NCI-H2107 treated with DMSO at 0.1 percent for 48 hours (cell line): Measurements from ENCODE around the gene JARID2.
"Not testable (repeated sequence)": the region's sequence is repeated elsewhere in the genome, so short reads cannot be mapped to it uniquely, and the experiment has no call there.

ENCODE experiments used
- DNase-seq: peaks from one replicate; lab custom pipeline; 2025; ENCODE audit not compliant: unreplicated experiment; lab: John Stamatoyannopoulos, UW

JARID2 gene

DNA sequence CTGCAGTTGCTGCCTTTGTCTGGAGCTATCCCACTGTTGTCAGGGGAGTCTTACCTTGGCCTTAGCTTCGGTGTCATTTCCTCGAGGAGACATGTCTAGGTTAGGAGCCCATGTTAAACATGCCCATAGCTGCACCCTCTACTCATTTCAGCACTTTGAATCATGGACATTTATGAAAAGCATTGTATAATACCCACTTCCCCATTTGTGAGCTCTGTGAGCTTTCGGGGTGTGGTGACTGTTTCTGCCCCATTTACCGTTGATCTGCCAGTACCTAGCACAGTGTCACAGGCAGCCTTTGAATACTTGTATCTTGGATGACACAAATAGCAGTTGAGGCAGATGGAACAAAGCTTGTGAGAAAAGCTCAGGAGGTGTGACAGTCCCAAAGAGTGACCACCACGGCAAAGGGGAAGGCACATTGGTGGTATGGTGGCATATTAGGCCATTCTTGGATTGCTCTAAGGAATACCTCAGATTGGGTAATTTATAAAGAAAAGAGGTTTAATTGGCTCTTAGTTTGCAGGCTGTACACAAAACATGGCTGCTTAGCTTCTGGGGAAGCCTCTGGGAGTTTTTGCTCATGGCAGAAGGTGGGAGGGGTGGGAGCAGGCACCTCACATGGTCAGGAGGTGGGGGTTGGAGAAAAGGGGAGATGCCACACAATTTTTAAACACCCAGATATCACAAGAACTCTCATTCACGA, 42.0 kb downstream of the JARID2 start:
- DNase-seq: no peak

DNA sequence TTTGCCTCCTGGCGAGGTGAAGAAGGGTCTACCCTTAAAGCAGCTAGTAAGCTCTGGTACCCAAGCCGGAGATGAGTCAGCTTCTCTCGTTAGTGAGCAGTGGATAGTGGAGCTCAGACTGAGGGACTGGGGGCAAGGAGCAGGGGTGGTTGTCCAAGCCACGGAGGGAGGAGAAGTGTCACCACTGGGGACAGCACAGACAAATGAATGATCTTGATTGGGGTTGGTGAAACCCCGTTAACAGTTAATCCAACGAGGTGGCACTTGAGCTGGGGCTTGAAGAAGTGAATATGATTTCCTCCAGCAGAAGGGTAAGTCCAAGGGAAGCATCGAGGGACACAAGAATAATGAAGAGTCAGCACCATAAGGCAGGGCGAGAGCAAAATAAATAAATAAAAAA, 43.0 kb downstream of the JARID2 start:
- no peak for DNase-seq

DNA sequence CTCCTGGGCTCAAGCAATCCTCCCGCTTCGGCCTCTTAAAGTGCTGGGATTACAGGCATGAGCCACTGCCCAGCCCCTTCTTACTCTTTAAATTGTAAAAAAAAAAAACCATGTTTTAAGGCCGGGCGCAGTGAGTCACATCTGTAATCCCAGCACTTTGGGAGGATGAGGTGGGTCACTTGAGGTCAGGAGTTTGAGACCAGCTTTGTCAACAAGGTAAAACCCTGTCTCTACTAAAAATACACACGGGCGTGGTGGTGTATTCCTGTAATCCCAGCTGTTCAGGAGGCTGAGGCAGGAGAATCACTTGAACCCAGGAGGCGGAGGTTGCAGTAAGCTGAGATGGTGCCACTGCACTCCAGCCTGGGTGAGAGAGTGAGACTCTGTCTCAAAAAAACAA, 43.6 kb downstream of the JARID2 start:
- not testable (repeated sequence) for DNase-seq

DNA sequence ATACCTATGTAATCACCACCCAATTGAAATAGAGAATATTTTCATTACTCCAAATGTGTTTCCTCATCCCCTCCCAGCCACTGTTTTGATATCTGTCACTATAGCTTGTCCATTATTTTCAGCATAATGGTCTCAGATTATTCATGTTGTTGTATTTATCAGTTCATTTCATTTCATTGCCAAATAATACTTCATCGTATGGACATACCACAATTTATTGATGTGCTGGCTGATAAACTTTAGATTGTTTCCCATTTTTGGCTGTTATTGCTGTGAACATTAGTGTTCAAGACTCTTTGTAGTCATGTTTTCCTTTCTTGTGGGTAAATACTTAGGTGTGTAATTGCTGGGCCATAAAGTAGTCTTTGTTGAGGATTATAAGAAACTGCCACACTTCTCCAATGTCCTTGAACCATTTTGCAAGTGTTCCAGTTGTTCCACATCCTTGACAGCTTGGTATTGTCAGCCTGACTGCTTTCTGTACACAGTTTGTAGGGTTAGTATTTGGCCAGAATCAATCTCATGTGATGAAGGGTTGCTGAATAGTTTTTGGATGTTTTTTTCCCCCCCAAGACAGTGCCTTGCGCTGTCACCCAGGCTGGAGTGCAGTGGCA, 44.3 kb downstream of the JARID2 start:
- no peak for DNase-seq

DNA sequence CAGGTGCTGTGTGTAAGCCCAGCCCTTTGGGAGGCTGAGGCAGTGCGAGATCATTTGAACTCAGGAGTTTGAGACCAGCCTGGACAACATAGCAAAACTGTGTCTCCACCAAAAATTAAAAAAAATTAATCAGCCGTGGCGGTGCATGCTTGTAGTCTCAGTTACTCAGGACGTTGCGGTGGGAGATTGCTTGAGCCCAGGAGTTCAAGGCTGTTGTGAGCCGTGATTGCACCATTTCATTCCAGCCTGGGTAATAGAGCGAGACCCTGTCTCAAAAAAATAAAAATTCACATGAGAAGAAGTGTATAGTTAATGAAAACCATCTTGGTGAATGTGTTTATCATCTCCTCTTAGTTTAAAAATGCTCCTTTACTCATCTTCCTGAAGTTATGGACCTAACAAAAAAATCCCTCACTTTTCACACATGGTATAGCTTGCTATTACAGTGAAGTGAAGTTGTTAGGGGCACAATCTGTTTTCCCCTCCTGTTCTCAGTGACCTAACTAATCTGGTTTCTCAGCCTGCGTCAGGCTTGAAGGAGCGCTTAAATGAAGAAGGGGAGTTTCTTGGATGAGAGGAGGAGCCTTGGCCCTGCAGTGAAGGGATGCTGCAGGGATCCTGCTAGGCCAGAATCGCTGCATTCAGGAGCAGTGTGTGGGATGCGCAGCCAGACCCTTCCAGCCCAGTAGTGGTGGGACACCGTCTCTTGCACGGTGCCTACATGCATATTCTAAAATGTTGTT, 45.3 kb downstream of the JARID2 start:
- DNase-seq: no peak

DNA sequence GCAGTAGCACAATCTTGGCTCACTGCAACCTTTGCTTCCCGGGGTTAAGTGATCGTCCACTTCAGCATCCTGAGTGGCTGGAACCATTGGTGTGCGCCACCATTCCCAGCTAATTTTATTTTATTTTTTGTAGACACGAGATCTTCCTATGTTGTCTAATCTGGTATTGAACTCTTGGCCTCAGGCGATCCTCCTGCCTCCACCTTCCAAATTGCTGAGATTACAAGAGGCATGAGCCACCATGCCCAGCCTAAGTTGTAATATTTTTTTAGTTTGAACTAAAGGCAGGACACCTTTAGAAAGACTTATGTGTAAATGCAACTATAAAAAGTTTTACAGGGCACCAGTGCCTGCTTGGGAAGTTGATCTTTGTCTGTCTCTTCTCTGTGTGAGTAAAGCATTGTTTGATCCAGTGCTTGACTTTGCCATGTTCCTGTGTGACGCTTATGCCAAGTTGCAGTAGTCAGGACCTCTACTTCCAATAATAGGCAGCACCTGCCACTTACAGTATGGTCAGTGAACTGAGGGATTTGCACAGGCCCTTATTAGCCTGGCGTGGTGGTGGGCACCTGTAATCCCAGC, 46.9 kb downstream of the JARID2 start:
- DNase-seq: no peak

DNA sequence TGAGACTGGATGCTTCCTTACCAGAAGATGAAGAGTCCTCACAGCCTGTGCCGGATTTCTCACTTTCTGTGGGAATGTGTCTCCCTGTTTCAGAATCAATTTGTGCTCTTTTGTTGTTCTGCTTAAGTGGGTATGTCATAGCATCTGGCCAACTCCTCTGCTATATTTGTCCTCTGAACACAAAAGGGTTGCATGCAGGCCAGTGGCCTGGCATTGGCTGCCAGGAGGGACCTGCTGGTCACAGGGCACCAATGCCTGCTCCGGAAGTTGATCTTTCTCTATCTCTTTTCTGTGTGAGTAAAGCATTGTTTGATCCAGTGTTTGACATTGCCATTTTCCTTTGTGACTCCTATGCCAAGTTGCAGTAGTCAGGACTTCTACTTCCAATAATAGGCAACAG, 47.8 kb downstream of the JARID2 start:
- no peak for DNase-seq

DNA sequence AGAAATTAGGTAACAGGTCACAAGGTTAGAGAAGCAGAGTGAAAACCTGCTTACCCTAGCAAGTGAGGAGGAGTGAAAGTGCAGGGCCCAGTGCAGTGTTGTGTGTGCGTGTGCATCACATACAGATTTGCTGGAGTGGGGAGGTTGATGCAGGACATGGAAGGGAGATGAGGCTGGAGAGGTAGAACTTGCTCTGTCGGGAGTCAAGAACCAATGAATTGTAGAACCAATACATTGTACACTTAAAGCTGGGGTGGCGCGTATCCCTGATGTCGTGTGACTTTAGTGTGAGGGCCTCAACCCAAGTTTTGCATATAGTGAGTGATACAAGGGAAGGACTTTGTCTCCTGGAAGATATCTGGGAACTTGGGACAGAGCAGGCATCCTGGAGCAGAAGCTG, 48.6 kb downstream of the JARID2 start:
- no peak for DNase-seq

DNA sequence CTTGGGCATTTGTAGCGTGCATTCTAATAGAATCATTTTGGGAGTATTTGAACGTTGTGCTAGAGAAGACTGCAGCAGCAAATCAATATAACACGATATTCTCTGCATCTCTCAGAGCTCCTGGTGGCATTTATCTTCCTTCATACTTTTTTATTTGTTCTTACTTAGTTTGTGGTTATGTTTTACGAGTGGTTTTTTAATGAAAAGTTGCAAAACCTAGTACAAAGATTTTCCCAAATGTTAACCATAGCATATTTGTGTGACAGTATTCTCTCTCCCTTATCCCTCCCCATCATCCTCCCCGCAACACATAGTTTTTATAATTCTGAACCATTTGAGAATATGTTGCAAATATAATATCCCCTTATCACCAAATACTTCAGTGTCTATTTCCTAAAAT, 50.4 kb downstream of the JARID2 start:
- DNase-seq: no peak

DNA sequence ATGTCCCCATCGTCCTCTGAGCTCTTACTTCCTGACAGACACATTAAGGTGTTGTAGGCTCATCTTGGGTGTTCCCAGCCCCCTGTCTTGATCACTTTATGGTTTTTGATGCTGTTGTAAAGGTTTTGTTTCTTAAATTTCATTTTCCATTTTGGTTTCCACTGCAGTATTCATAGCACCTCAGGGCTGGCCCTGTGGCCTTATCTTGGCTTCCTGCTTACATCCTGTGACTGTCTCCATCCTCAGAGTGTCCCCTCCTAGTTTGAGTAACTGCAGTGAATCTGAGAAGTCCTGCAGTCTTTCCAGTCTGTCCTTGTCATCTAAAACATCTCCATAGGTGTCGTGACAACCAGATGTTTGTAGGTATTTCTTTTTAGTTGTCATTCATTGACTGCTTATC, 50.9 kb downstream of the JARID2 start:
- DNase-seq: no peak

DNA sequence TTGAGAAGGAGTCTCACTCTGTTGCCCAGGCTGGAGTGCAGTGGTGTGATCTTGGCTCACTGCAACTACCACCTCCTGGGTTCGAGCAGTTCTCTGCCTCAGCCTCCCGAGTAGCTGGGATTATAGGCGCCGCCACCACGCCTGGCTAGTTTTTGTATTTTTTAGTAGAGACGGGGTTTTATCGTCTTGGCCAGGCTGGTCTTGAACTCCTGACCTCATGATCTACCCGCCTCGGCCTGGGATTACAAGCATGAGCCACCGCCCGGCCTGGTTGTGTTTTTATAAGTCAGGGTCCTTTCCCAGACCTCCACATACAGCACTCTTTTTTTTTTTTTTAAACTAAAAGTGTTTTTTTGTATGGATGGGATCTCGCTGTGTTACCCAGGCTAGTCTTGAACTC, 51.3 kb downstream of the JARID2 start:
- DNase-seq: not testable (repeated sequence)

DNA sequence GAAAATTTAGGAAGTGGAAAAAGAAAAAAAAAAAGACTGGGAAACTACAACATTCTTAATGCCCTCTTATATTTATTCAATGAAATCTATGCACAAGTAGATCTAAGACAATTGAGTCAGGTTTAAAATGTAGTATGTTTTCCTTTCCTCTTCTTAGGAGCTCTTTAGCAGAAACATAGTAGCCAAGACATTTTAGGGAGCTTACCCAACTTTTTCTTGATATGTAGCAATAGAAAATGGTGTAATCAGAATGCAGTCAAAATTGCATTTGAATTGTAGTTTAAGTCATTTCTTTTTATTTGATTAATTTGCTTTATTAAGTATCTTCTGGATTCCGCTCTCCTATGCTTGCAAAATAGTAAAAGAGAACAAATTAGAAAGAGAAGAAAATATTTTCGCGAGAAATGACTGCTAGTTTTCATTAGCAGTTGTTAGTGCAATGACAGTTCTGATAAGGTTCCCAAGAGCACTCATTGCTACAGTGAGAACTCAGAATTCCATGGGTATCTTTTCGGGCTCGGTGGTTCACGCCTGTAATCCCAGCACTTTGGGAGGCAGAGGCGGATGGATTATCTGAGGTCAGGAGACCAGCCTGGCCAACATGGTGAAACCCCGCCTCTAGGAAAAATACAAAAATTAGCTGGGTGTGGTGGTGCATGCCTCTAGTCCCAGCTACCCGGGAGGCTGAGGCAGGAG, 52.2 kb downstream of the JARID2 start:
- DNase-seq: no peak

DNA sequence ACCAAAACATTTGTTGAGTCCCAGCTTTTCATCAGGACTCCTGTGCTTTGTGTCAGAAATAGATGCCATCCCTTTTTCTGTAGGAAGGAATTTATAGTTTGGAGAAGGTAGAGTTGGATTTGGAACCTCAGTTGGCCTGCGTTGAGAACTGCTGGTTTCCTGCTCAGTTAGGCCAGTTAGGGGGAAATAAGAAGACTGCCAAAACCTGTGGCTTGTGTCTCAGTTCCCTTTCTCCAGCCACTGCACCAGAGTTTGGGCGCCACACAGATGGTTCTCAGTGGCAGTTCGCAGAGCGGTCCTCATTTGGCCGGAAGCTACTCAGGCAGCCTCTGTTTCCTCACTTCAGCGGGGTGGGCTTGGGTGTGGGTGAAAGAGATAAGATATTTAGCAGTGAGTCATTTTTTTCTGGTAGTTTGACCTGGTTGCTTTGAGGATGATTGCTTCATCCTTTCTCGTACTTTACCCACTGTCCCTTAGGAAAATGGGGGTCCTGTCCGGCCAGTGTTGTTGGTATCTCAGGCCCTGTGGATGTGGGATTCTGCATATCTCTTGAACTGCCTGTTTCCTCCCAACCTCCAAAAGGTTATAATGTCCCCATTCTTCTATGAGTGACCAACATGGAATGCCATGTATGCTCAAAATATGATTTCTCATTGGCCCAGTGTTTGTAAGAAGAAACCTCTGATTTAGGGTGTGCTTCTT, 53.7 kb downstream of the JARID2 start:
- no peak for DNase-seq

DNA sequence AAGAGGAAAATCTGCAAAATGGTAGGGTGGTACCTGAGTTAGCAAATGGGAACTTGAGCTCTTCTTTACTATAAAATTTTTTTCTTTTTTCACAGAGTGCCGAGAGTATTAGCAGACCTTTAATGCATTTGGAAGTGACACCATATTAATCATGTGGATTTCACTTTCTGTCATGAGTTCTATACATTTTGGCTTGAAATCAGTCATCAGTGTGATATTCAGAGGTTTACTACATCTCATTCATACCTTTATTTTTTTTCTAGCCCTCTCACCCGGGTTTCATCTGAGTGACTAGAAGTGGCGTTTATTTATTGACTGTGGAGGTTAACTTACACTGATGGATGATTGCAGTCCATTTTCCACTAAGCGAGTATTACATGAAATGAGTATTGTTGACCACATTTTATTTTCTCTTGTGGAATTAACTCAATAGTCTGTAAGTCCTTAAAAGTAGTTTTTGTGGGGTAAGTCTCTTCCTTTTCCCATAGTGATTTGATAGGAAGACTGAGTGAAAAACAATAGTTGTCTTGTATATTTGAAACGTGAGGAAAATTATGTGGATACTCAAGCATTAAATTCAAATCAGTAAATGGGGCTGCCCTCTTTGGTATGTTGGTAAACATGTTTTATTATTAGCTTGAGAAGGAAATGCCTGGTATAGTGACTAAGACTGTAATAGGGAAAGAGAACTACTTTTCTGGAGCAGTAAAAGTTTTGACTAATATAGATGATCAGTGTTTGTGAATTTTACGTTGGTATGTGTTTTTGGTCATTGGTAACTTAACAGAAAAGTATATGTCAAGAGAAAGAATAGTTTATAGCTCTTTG, 55.5 kb downstream of the JARID2 start:
- DNase-seq: no peak

DNA sequence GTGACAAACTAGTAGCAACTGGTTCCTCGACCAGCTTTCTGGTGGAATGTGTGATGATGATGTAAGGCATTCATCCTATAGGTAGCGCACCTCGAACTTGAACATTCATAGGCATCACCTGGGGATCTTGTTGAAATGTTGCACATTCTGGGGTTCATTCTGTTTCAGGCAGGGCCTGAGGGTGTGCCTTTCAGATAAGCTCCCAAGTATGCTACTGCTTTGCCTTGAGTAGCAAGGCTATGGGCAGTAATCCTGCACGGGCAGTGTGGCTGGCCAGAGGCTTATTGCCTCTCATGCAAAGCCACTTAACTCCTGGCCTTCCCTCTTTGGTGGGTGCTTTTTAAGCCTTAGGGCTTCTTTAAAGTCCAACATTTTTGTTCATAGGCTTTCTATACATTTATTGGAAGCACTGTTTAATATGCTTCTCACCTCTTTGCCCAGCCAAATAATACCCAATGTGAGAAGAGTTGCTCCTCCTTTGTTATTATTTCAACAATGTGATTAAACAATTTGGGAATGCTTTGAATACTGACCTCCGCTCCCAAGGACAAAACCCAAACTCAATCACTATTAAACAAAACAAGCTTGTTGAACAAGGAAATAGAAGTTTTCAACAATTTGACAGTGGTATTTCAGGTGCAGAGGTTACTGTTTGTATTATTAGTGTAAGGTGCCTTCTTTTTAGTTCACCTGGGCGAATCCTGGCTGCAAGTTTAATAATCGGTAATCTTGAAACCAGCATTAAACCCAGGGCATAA, 57.5 kb downstream of the JARID2 start:
- no peak for DNase-seq

DNA sequence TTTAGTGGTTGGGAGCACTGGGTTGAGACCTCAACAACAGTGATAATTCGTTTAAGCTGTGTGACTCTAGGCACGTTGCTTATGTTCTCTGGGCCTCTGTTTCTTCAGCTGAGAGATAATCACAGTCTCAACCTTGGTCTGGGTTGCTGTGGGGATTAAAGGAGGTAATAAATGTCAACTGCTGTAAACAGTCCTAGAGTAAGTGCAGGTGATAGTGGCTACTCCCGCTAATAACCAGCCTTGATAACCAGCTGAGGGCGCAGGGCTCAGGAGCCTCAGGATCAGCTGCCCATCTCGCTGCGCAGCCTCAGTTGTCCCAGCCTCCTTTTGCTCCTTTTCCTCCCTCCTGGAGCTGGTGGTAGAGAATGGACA, 58.0 kb downstream of the JARID2 start:
- DNase-seq: no peak

DNA sequence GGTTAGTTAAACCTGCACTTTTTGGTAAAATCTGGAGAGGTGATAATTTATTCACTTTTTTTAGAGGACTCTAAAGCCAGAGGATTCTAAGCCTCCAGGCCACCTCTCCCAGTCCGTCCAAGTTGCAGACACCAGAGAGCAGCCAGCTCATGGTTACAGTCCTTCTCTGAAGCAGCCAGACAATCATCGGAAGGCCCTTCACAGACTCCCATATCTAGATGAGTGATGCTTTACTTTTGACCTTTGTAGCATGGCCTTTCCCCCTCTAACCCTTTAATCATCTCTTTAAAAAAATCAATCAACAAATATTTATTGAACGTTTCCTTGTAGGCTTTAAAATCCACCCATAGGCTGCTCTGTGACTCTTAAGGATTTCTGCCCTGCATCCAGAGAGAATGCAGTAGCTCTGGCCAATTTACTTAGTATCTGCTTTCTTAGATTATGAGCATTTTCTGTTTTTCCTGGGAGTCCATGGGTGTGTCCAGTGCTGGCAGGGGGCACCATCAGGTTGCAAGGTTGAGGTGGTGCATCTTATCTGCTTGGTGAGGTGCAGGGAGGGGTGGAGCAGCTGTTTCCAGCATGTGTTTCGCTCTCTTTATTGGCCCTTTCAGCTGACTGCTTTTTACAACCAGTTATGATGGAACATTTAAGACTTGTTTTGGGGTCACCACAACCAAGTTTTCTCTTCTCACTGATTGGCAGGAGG, 58.6 kb downstream of the JARID2 start:
- DNase-seq: no peak

DNA sequence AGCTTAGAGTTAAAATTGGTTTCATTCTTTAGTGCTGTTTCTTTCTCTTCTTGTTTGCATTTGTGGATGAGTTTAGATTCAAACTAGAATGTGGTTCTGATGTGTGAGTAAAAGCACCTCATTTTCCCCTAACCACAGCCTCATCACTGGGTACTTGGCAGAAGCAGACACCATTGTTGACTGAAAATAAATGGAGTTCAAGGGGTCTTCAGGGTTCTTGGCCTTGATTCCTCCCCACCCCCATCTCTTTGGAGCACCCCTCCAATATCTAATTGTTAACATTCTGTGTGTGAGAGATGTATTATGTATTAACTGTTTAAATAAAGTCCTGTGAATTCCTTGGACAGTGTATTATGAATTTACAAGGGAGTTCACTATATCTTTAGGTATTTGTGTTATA, 59.6 kb downstream of the JARID2 start:
- DNase-seq: no peak

DNA sequence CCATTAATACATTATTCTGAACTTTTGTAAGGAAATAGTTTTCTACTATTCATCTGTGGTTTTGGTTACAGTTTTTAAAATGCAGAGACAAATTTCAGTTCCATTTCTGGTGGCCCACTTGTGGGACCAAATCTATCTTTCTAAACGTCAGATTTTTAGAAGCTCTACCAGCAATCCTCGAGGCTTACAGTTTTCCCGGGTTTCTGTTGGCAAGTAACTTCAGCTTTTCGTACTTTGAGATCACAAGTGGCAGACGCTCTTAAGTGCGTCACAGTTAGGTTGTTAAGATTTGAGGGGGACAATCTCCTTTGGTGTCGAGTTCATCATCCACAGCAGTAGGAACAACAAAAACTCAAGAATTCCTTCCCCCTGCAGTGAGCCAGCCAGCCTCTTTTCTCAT, 60.0 kb downstream of the JARID2 start:
- no peak for DNase-seq
